Lower leg skin (tissue), 3 donors: ENCODE results near the gene ARMH1.

Experiments
- POLR2A ChIP-seq, 2 donors: fragments of 450-650 bp; IDR thresholded peaks; one replicate each; pipeline ENCODE4 v1.6.1; 2016 to 2017; ENCODE audit warnings: antibody characterized with exemption in 2 of 2, mild to moderate bottlenecking in 1 of 2, moderate library complexity in 1 of 2
- TF ChIP-seq, protein P1 (sequence below), 3 donors: fragments of 450-650 bp; IDR thresholded peaks; one replicate each; pipeline ENCODE4 v1.5.1; 2016; ENCODE audit warnings: antibody characterized with exemption in 3 of 3, mild to moderate bottlenecking in 3 of 3, moderate library complexity in 2 of 3

DNA sequence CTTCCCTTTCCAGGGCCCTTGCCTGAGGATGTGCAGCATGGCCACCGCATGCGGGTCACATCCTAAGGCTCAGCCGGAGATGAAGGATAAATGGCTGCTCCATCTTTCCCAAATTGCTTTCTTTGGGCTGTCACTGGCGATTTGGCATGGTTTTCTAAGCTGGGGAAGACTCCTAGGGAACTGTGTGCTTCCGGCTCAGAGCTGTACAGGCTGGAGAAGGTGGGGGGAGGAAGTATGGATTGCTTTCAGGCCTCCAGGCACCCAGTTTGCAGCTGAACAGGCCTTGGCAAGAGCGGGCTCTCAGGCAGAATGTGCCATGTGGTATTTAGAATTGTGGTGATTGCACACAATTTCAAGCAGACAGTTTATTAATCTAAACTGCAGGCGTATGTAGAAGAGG lies 49.2 kb upstream of the ARMH1 start:
- TF ChIP-seq, protein P1, sequence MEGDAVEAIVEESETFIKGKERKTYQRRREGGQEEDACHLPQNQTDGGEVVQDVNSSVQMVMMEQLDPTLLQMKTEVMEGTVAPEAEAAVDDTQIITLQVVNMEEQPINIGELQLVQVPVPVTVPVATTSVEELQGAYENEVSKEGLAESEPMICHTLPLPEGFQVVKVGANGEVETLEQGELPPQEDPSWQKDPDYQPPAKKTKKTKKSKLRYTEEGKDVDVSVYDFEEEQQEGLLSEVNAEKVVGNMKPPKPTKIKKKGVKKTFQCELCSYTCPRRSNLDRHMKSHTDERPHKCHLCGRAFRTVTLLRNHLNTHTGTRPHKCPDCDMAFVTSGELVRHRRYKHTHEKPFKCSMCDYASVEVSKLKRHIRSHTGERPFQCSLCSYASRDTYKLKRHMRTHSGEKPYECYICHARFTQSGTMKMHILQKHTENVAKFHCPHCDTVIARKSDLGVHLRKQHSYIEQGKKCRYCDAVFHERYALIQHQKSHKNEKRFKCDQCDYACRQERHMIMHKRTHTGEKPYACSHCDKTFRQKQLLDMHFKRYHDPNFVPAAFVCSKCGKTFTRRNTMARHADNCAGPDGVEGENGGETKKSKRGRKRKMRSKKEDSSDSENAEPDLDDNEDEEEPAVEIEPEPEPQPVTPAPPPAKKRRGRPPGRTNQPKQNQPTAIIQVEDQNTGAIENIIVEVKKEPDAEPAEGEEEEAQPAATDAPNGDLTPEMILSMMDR (IDR thresholded peaks at IDR 0.05): no peak
- no peak for TF ChIP-seq POLR2A (IDR thresholded peaks at IDR 0.05)
